GM12878 (cell line): ENCODE measurements around the gene SPRING1. TPM values are rescaled to one million over a fixed set of nuclear protein-coding genes. Genes with fewer than 3 reads are reported as not detected.

Experiments used
- ATAC-seq: fragments of 200-7000 bp; cut with Tn5 transposase; 3 replicates; pipeline ENCODE4 v1.9.1; 2020; ENCODE audit warnings: mild to moderate bottlenecking, moderate library complexity
- BruUV-seq: library from RNA; stranded (reverse); fragments of 400-500 nt; replicated peaks from 2 replicates; lab custom pipeline; 2021; lab: Mats Ljungman, UMichigan
- CTCF ChIA-PET: fragments of 300-600 bp; sonication (Branson Sonifier 250); formaldehyde crosslinking; extraction: SDS; loops from one replicate; lab custom pipeline; 2021; ENCODE audit warnings: inconsistent platforms; lab: Yijun Ruan, JAX
- POLR2A ChIA-PET: fragments of 350-600 bp; formaldehyde crosslinking; extraction: SDS; loops from one replicate; lab custom pipeline; 2021; ENCODE audit warnings: inconsistent platforms; lab: Charles Lee
- RAD21 ChIA-PET: fragments of 300-600 bp; sonication (Branson Sonifier 250); formaldehyde crosslinking; loops from one replicate; lab custom pipeline; 2023; ENCODE audit warnings: antibody characterized with exemption; ENCODE audit not compliant: unreplicated experiment; lab: Charles Lee
- SMC1A ChIA-PET: fragments of 300-600 bp; sonication (Branson Sonifier 250); formaldehyde crosslinking; loops from one replicate; lab custom pipeline; 2023; ENCODE audit not compliant: unreplicated experiment, uncharacterized antibody; lab: Charles Lee
- DNase-seq: peaks from one replicate; pipeline ENCODE4 v3.0.0-alpha.2; 2011; ENCODE audit warnings: low read depth, low spot score
- FAIRE-seq: peaks from 3 replicates; lab custom pipeline; 2011; peaks lifted over from hg19 to GRCh38; lab: Jason Lieb, UNC
- H2AFZ ChIP-seq: 2 replicates; pipeline ENCODE4 v1.6.0; 2011; ENCODE audit warnings: low read depth, low read length, control low read depth; ENCODE audit not compliant: control insufficient read depth
- H3K27ac ChIP-seq: 2 replicates; pipeline ENCODE4 v1.5.1; 2011; ENCODE audit warnings: control low read depth; ENCODE audit not compliant: control insufficient read depth, insufficient read depth
- H3K27me3 ChIP-seq, 2 experiments: replicated peaks in 1 of 2; 2 replicates each; pipeline versions ENCODE4 v1.6.0 to v1.6.1; 2011; ENCODE audit warnings: low read length in 1 of 2; ENCODE audit not compliant: control insufficient read depth in 2 of 2, insufficient read depth in 2 of 2
- H3K36me3 ChIP-seq, 2 experiments: 2 replicates each; pipeline ENCODE4 v1.5.1; 2011; ENCODE audit warnings: low read length in 1 of 2; ENCODE audit not compliant: control insufficient read depth in 2 of 2, insufficient read depth in 2 of 2
- H3K4me1 ChIP-seq: 2 replicates; pipeline ENCODE4 v1.6.1; 2011; ENCODE audit warnings: mild to moderate bottlenecking, low read length, moderate library complexity, mixed read lengths; ENCODE audit not compliant: control insufficient read depth, insufficient read depth
- H3K4me2 ChIP-seq: 2 replicates; pipeline ENCODE4 v1.6.0; 2011; ENCODE audit warnings: control low read depth; ENCODE audit not compliant: control insufficient read depth, insufficient read depth
- H3K4me3 ChIP-seq: fragments of 200-600 bp; sonication (generic); 2 replicates; pipeline ENCODE4 v1.5.1; 2016
- H3K79me2 ChIP-seq: 2 replicates; pipeline ENCODE4 v1.6.0; 2011; ENCODE audit warnings: low read length; ENCODE audit not compliant: control insufficient read depth, insufficient read depth
- H3K9ac ChIP-seq: 2 replicates; pipeline ENCODE4 v1.8.0; 2011; ENCODE audit warnings: low read length, control low read depth, mixed read lengths; ENCODE audit not compliant: control insufficient read depth, insufficient read depth
- H3K9me3 ChIP-seq: replicated peaks from 3 replicates; pipeline ENCODE4 v1.5.1; 2011; ENCODE audit warnings: mild to moderate bottlenecking, low read length; ENCODE audit not compliant: control insufficient read depth, insufficient read depth
- H4K20me1 ChIP-seq: 2 replicates; pipeline ENCODE4 v1.6.0; 2011; ENCODE audit not compliant: control insufficient read depth, insufficient read depth
- MTA3 ChIP-seq: IDR thresholded peaks from 2 replicates; pipeline ENCODE4 v1.6.1; 2012; ENCODE audit warnings: low read length, inconsistent platforms, borderline replicate concordance
- MYC ChIP-seq: IDR thresholded peaks from 2 replicates; pipeline ENCODE4 v1.6.1; 2011; ENCODE audit warnings: mild to moderate bottlenecking, low read length, moderate library complexity, inconsistent platforms; ENCODE audit not compliant: insufficient read depth, insufficient replicate concordance, insufficient read length, severe bottlenecking
- NR2F1 ChIP-seq: fragments of 450-650 bp; conservative IDR thresholded peaks from 2 replicates; pipeline ENCODE4 v1.6.1; 2017; ENCODE audit warnings: mild to moderate bottlenecking
- PAX8 ChIP-seq: fragments of 450-650 bp; IDR thresholded peaks from 2 replicates; pipeline ENCODE4 v1.6.1; 2017; ENCODE audit warnings: mild to moderate bottlenecking, moderate library complexity
- WGBS: methylation state at CpG from one replicate; pipeline ENCODE4 v1.1.6; 2016; ENCODE audit warnings: low lambda C conversion rate; ENCODE audit not compliant: insufficient replicate concordance, insufficient coverage; ENCODE audit errors: missing lambda C conversion rate; 5-methylcytosine and 5-hydroxymethylcytosine counted together
- in situ Hi-C: fragments of 300-500 bp; cut with MboI; formaldehyde crosslinking; loops from 9 replicates; pipeline ENCODE4 v1.14.3; 2018; ENCODE audit warnings: mixed read lengths
- intact Hi-C: fragments of 100-400 bp; cut with micrococcal nuclease; formaldehyde crosslinking; loops from one replicate; pipeline ENCODE4 v1.14.2; 2022; ENCODE audit not compliant: unreplicated experiment
- polyA plus RNA-seq, 11 experiments: library from polyadenylated mRNA; depleted of rRNA in 4 of 11; unstranded in 6 of 11; stranded (reverse) in 5 of 11; fragments of >200 nt; fragmentation: Nextera tagmentation in 4 of 11; fragmentation: Illumina TruSeq in 1 of 11; extraction: Ambion mirVana in 4 of 11; extraction: Trizol in 1 of 11; gene quantifications; 1 replicate in 1 of 11; 2 replicates in 10 of 11; pipeline versions ENCODE4 v1.2.1 to v1.2.3, GENCODE V29; 2011 to 2016; ENCODE audit warnings: inconsistent platforms in 2 of 11, missing spikeins in 2 of 11, low read depth in 1 of 11
- total RNA-seq, 4 experiments: library from RNA; depleted of rRNA in 3 of 4; stranded (reverse); fragments of >200 nt in 3 of 4; fragmentation: Illumina TruSeq in 1 of 4; extraction: Trizol in 1 of 4; gene quantifications; 2 replicates each; pipeline versions ENCODE4 v1.2.1 to v1.2.3, GENCODE V29; 2013 to 2021
- TF ChIP-seq, protein P1 (sequence below): IDR thresholded peaks from 2 replicates; pipeline ENCODE4 v1.6.1; 2012; ENCODE audit warnings: low read depth, low read length, improper control_type of control experiment
- TF ChIP-seq, protein P2 (sequence below): fragments of 450-650 bp; formaldehyde crosslinking; IDR thresholded peaks from 2 replicates; pipeline ENCODE4 v1.5.0; 2022; ENCODE audit warnings: mild to moderate bottlenecking, missing genetic modification characterization
- TF ChIP-seq, protein P3 (sequence below): IDR thresholded peaks from 2 replicates; pipeline ENCODE4 v1.6.1; 2011; ENCODE audit warnings: low read depth, low read length, improper control_type of control experiment, borderline replicate concordance

The SPRING1 gene
- total and polyA plus RNA-seq, 10 of the 15 experiments (the other 5 are each of a cell fraction or from before 2014, with no cell fraction given): 2.5 to 25.7 (median 14.3) TPM

DNA sequence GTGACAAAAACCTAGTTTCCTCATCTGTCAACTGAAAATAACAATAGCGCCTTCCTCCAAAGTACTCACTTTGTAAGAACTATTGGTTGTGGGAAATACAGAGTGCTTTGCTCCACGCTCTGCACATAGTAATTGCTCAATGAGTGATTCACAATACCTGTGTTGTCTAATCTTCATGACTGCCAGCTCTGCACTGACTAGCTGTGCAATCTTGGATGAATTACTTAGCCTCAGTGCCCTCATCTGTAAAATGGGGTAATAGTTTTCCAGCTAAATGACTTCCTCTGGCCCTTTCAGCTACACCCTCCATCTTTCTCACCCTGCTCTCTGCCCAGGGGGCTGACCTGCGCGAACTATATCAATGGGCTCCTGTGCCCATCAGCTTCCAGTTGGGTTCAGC lies 43.1 kb upstream of the SPRING1 start:
- Histone ChIP-seq H3K9ac (no peak overlapping the region), H3K79me2 (no peaks in the 10 kb centered on the region), H3K4me1 (no peaks in the 10 kb centered on the region), H3K4me2 (no peak overlapping the region), H3K27me3 (no peaks in the 10 kb centered on the region), H2AFZ (no peak overlapping the region), H3K27ac (no peak overlapping the region), H3K36me3 (peaks cover 4 to 9% of the 10 kb centered on the region in 2 experiments; a peak in 3 of 4 replicates), H3K4me3 (no peak overlapping the region), H3K9me3 (no peaks in the 10 kb centered on the region), H4K20me1 (no peaks in the 10 kb centered on the region)
- DNase-seq: no peak
- RAD21 ChIA-PET: no interaction called here
- SMC1A ChIA-PET: interaction anchor here (1.0 kb wide), 1 partner anchor 55 kb away, joined by 3 read pairs; no protein-coding TSS in a partner anchor
- POLR2A ChIA-PET: no interaction called here
- BruUV-seq: no TSS peak
- no peak for FAIRE-seq
- CTCF ChIA-PET: interaction anchor here (0.7 kb wide), 1 partner anchor 22 kb away, joined by 3 read pairs; no protein-coding TSS in a partner anchor
- 69% methylated on average over 4 of the region's 4 CpGs for WGBS
- in situ Hi-C loops (no loop called here), intact Hi-C loops (no loop called here)
- ATAC-seq: no peak
- TF ChIP-seq PAX8 (no peak), NR2F1 (no peak), MYC (no peak), MTA3 (no peak)
- TF ChIP-seq, protein P1, sequence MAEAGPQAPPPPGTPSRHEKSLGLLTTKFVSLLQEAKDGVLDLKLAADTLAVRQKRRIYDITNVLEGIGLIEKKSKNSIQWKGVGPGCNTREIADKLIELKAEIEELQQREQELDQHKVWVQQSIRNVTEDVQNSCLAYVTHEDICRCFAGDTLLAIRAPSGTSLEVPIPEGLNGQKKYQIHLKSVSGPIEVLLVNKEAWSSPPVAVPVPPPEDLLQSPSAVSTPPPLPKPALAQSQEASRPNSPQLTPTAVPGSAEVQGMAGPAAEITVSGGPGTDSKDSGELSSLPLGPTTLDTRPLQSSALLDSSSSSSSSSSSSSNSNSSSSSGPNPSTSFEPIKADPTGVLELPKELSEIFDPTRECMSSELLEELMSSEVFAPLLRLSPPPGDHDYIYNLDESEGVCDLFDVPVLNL: no peak
- TF ChIP-seq, protein P2, sequence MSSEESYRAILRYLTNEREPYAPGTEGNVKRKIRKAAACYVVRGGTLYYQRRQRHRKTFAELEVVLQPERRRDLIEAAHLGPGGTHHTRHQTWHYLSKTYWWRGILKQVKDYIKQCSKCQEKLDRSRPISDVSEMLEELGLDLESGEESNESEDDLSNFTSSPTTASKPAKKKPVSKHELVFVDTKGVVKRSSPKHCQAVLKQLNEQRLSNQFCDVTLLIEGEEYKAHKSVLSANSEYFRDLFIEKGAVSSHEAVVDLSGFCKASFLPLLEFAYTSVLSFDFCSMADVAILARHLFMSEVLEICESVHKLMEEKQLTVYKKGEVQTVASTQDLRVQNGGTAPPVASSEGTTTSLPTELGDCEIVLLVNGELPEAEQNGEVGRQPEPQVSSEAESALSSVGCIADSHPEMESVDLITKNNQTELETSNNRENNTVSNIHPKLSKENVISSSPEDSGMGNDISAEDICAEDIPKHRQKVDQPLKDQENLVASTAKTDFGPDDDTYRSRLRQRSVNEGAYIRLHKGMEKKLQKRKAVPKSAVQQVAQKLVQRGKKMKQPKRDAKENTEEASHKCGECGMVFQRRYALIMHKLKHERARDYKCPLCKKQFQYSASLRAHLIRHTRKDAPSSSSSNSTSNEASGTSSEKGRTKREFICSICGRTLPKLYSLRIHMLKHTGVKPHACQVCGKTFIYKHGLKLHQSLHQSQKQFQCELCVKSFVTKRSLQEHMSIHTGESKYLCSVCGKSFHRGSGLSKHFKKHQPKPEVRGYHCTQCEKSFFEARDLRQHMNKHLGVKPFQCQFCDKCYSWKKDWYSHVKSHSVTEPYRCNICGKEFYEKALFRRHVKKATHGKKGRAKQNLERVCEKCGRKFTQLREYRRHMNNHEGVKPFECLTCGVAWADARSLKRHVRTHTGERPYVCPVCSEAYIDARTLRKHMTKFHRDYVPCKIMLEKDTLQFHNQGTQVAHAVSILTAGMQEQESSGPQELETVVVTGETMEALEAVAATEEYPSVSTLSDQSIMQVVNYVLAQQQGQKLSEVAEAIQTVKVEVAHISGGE (CRISPR knock-in tag): no peak
- TF ChIP-seq, protein P3, sequence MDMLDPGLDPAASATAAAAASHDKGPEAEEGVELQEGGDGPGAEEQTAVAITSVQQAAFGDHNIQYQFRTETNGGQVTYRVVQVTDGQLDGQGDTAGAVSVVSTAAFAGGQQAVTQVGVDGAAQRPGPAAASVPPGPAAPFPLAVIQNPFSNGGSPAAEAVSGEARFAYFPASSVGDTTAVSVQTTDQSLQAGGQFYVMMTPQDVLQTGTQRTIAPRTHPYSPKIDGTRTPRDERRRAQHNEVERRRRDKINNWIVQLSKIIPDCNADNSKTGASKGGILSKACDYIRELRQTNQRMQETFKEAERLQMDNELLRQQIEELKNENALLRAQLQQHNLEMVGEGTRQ: no peak
